Neutrophil (primary cell): ENCODE data around the gene RHPN2.
"Not testable (repeated sequence)": the region's sequence is repeated elsewhere in the genome, so short reads cannot be mapped to it uniquely, and the experiment has no call there.

ENCODE experiments used
- H3K27ac ChIP-seq: fragments of 200-600 bp; sonication (generic); 2 replicates; pipeline ENCODE4 v1.5.1; 2016; ENCODE audit warnings: mild to moderate bottlenecking, moderate library complexity
- H3K27me3 ChIP-seq: fragments of 200-600 bp; sonication (generic); 2 replicates; pipeline ENCODE4 v1.6.0; 2016; ENCODE audit warnings: mild to moderate bottlenecking
- H3K36me3 ChIP-seq: fragments of 200-600 bp; sonication (generic); 2 replicates; pipeline ENCODE4 v1.5.1; 2017
- H3K4me1 ChIP-seq, 2 experiments: fragments of 200-600 bp in 1 of 2; sonication (generic) in 1 of 2; 1 replicate in 1 of 2; 2 replicates in 1 of 2; pipeline versions ENCODE4 v1.5.1 to v1.6.1; 2013 to 2016; ENCODE audit warnings: low read depth in 1 of 2, low read length in 1 of 2, mild to moderate bottlenecking in 1 of 2, moderate library complexity in 1 of 2; ENCODE audit not compliant: control insufficient read depth in 1 of 2, insufficient read depth in 1 of 2
- H3K4me3 ChIP-seq, 2 experiments: fragments of 200-600 bp in 1 of 2; sonication (generic) in 1 of 2; 1 replicate in 1 of 2; 2 replicates in 1 of 2; pipeline ENCODE4 v1.5.1; 2013 to 2016; ENCODE audit warnings: low read depth in 1 of 2, low read length in 1 of 2, mild to moderate bottlenecking in 1 of 2, moderate library complexity in 1 of 2
- H3K9me3 ChIP-seq: fragments of 200-600 bp; sonication (generic); 2 replicates; pipeline ENCODE4 v1.5.1; 2016
- TF ChIP-seq, protein P1 (sequence below): fragments of 200-600 bp; sonication (generic); IDR thresholded peaks from 2 replicates; pipeline ENCODE4 v1.5.1; 2016; ENCODE audit warnings: antibody characterized with exemption

Gene RHPN2

DNA sequence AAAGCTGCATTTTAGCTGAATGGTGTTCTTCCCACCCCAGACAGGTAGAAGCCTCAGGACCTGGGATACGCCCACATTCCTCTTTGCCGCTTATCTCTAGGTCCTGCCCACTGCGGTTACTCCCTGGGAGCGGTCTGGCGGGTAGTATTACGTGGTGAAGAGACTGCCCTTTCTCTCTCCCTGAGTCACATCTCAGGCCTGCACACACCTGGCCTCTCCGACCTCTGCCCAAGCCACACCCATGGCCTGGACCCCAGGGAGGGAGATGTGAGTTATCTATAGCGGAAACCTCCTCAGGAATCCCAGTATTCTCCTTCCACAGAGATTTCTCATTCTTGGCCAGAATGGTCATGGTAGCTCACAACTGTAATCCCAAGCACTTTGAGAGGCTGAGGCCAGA lies 17.3 kb downstream of the RHPN2 start:
- Histone ChIP-seq H3K4me1 (no peaks in the 10 kb centered on the region), H3K36me3 (no peaks in the 10 kb centered on the region), H3K9me3 (no peaks in the 10 kb centered on the region), H3K4me3 (no peak overlapping the region), H3K27me3 (peaks cover 22% of the 10 kb centered on the region), H3K27ac (no peak overlapping the region)
- TF ChIP-seq, protein P1, sequence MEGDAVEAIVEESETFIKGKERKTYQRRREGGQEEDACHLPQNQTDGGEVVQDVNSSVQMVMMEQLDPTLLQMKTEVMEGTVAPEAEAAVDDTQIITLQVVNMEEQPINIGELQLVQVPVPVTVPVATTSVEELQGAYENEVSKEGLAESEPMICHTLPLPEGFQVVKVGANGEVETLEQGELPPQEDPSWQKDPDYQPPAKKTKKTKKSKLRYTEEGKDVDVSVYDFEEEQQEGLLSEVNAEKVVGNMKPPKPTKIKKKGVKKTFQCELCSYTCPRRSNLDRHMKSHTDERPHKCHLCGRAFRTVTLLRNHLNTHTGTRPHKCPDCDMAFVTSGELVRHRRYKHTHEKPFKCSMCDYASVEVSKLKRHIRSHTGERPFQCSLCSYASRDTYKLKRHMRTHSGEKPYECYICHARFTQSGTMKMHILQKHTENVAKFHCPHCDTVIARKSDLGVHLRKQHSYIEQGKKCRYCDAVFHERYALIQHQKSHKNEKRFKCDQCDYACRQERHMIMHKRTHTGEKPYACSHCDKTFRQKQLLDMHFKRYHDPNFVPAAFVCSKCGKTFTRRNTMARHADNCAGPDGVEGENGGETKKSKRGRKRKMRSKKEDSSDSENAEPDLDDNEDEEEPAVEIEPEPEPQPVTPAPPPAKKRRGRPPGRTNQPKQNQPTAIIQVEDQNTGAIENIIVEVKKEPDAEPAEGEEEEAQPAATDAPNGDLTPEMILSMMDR = no peak

- not testable (repeated sequence) for H3K9me3 ChIP-seq, H3K4me1 ChIP-seq, H3K4me3 ChIP-seq, H3K27ac ChIP-seq, H3K36me3 ChIP-seq
- H3K27me3 ChIP-seq = peaks cover 30% of the 10 kb centered on the region
These were observed 22.9 kb downstream of the RHPN2 start for GRCh38 chr19:33041828-33042160.

DNA sequence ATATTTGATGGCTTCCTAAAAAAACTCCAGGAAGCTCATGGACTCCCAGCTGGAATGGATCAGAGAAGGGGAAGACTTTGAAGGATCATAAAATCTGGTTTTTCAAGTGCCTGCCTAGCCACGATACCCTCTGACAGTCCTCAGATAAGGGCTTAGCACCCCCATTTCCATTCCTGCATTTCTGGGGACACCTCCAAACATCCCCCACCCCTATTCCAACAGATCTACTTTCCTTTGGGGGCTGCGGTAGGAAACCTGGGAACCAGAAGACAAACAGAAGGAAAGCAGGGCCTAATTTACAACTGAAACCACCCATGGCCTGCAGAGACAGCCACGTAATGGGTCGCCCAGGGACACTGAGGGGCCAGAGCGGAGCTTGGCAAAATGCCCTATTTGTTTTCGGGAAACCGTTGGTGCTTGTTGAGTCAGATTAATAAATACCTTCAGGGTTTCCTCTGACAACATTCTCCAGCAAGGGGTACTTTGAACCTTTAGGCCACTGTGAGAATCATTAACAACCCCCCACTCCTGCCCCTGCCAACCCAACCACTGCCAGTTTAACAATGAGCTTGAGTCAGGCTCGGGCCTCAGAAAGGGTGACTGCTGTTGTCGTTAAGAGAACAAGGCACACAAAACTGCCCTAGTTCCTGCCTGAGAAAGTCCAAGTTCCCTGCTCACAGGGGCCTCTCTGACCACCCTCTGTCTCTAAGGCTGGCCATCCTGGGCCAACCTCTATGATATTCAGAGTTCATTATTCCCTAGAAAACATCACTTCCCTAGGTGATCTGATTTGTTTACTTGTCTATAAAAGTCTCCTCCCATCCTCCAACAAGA lies 23.5 kb downstream of the RHPN2 start:
- H3K36me3 ChIP-seq = no peaks in the 10 kb centered on the region
- no peaks in the 10 kb centered on the region for H3K9me3 ChIP-seq
- H3K4me1 ChIP-seq = no peaks in the 10 kb centered on the region
- peaks cover 28% of the 10 kb centered on the region for H3K27me3 ChIP-seq
- TF ChIP-seq, protein P1 = no peak
- H3K27ac ChIP-seq = no peak overlapping the region
- no peak overlapping the region for H3K4me3 ChIP-seq

GRCh38 chr19:33039815-33040214 lies 24.9 kb downstream of the RHPN2 start:
- Histone ChIP-seq H3K36me3 (no peaks in the 10 kb centered on the region), H3K4me3 (no peak overlapping the region), H3K4me1 (no peaks in the 10 kb centered on the region), H3K9me3 (no peaks in the 10 kb centered on the region), H3K27me3 (peaks cover 28% of the 10 kb centered on the region), H3K27ac (no peak overlapping the region)
- TF ChIP-seq, protein P1 = no peak

DNA sequence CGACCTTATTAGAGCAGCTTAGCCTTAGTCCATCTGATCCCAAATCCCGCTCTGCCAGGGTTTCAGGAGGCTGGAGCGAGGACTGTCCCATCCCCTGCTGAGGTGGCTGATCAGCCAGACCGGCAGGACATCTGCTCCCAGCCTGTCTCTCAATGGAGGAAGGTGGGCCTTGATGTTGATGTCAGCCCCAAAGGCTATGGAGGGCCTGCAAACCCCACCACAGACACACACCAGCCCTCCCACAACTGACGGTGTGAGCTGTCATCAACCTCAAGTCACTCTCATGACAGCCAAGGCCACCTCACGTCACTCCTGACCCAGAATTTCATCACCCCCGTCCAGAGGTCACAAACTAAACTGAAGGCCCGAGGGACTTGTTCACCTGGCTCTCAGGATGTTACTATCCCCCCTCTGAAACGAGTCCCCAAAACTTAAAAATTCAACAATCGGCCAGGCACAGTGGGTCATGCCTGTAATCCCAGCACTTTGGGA lies 25.5 kb downstream of the RHPN2 start:
- H3K4me1 ChIP-seq = no peaks in the 10 kb centered on the region
- no peaks in the 10 kb centered on the region for H3K36me3 ChIP-seq
- H3K9me3 ChIP-seq = no peaks in the 10 kb centered on the region
- no peak overlapping the region for H3K27ac ChIP-seq
- TF ChIP-seq, protein P1 = no peak
- no peak overlapping the region for H3K4me3 ChIP-seq
- peaks cover 28% of the 10 kb centered on the region for H3K27me3 ChIP-seq

GRCh38 chr19:33037168-33038025 lies 27.3 kb downstream of the RHPN2 start:
- H3K27me3 ChIP-seq = peaks cover 28% of the 10 kb centered on the region
- not testable (repeated sequence) for H3K27ac ChIP-seq, H3K4me1 ChIP-seq, H3K4me3 ChIP-seq, H3K9me3 ChIP-seq, H3K36me3 ChIP-seq

DNA sequence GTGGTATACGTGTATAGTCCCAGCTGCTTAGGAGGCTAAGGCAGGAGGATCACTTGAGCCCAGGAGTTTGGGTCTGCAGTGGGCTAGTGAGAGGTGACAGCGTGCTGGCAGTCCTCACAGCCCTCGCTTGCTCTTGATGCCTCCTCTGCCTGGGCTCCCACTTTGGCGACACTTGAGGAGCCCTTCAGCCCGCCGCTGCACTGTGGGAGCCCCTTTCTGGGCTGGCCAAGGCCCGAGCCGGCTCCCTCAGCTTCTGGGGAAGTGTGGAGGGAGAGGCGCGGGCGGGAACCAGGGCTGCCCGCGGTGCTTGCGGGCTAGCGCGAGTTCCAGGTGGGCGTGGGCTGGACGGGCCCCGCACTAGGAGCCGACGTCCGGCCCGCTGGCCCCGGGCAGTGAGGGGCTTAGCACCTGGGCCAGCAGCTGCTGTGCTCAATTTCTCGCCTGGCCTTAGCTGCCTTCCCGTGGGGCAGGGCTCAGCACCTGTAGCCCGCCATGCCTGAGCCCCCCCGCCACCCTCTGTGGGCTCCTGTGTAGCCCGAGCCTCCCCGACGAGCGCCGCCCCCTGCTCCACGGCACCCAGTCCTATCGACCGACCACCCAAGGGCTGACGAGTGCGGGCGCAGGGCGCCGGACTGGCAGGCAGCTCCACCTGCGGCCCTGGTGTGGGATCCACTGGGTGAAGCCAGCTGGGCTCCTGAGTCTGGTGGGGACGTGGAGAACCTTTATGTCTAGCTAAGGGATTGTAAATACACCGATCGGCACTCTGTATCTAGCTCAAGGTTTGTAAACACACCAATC lies 28.1 kb downstream of the RHPN2 start:
- not testable (repeated sequence) for H3K36me3 ChIP-seq, H3K4me3 ChIP-seq, H3K4me1 ChIP-seq, H3K9me3 ChIP-seq, H3K27ac ChIP-seq
- H3K27me3 ChIP-seq = peaks cover 28% of the 10 kb centered on the region
